HEK293 (cell line): ENCODE data around the gene HSDL2.

Experiments used
- CTCF ChIA-PET: fragments of 350-600 bp; formaldehyde crosslinking; extraction: SDS; loops from one replicate; lab custom pipeline; 2021; ENCODE audit warnings: antibody characterized with exemption; lab: Yijun Ruan, JAX
- POLR2A ChIA-PET: fragments of 300-600 bp; formaldehyde crosslinking; extraction: SDS; loops from one replicate; lab custom pipeline; 2020; ENCODE audit warnings: antibody characterized with exemption, inconsistent platforms; lab: Yijun Ruan, JAX
- H3K27ac ChIP-seq: fragments of 200-500 bp; sonication (Bioruptor generic); 2 replicates; pipeline ENCODE4 v1.5.1; 2014; ENCODE audit warnings: low read depth, low read length, control low read depth, inconsistent platforms; ENCODE audit errors: extremely low read depth
- H3K36me3 ChIP-seq, 2 experiments: fragments of 200-500 bp in 1 of 2; sonication (Bioruptor generic) in 1 of 2; 1 replicate in 1 of 2; 2 replicates in 1 of 2; pipeline ENCODE4 v1.5.1; 2014 to 2017; ENCODE audit warnings: inconsistent platforms in 2 of 2, low read length in 2 of 2; ENCODE audit not compliant: control insufficient read depth in 2 of 2, insufficient read depth in 1 of 2
- H3K4me1 ChIP-seq: fragments of 200-500 bp; sonication (Bioruptor generic); 2 replicates; pipeline ENCODE4 v1.5.1; 2014; ENCODE audit warnings: mild to moderate bottlenecking, low read length, inconsistent platforms; ENCODE audit not compliant: control insufficient read depth, insufficient read depth
- H3K4me3 ChIP-seq: 2 replicates; pipeline ENCODE4 v1.5.1; 2011; ENCODE audit warnings: low read depth, mild to moderate bottlenecking, control low read depth, low read length, moderate library complexity
- H3K9me3 ChIP-seq: fragments of 200-500 bp; sonication (Bioruptor generic); 2 replicates; pipeline ENCODE4 v1.5.1; 2014; ENCODE audit warnings: low read depth, low read length, inconsistent platforms; ENCODE audit not compliant: control insufficient read depth, insufficient read depth
- HOXA7 ChIP-seq: sonication (generic); formaldehyde crosslinking; IDR thresholded peaks from 2 replicates; pipeline ENCODE4 v1.8.1; 2022; ENCODE audit warnings: missing genetic modification reagents, borderline replicate concordance
- MEIS1 ChIP-seq: sonication (generic); formaldehyde crosslinking; IDR thresholded peaks from 2 replicates; pipeline ENCODE4 v1.8.1; 2022; ENCODE audit warnings: missing genetic modification reagents, mild to moderate bottlenecking, borderline replicate concordance
- ZBTB17 ChIP-seq: fragments of 450-650 bp; formaldehyde crosslinking; IDR thresholded peaks from 2 replicates; pipeline ENCODE4 v1.5.1; 2016; ENCODE audit warnings: missing biosample characterization, missing genetic modification characterization
- ZNF169 ChIP-seq: fragments of 450-650 bp; formaldehyde crosslinking; IDR thresholded peaks from 2 replicates; pipeline ENCODE4 v1.5.1; 2016; ENCODE audit warnings: missing biosample characterization, missing genetic modification characterization
- ZNF221 ChIP-seq: fragments of 450-650 bp; formaldehyde crosslinking; IDR thresholded peaks from 2 replicates; pipeline ENCODE4 v1.5.1; 2017; ENCODE audit warnings: missing biosample characterization, missing genetic modification characterization, borderline replicate concordance
- ZNF394 ChIP-seq: fragments of 450-650 bp; formaldehyde crosslinking; IDR thresholded peaks from 2 replicates; pipeline ENCODE4 v1.5.1; 2016; ENCODE audit warnings: missing biosample characterization, missing genetic modification characterization, mild to moderate bottlenecking, moderate library complexity, borderline replicate concordance
- ZNF529 ChIP-seq: fragments of 450-650 bp; formaldehyde crosslinking; IDR thresholded peaks from 2 replicates; pipeline ENCODE4 v1.5.1; 2017; ENCODE audit warnings: missing genetic modification characterization, missing biosample characterization; ENCODE audit not compliant: insufficient replicate concordance
- ZNF561 ChIP-seq: fragments of 450-650 bp; IDR thresholded peaks from 2 replicates; pipeline ENCODE4 v1.5.1; 2018; ENCODE audit warnings: missing biosample characterization, missing genetic modification characterization, borderline replicate concordance
- ZNF677 ChIP-seq: fragments of 450-650 bp; IDR thresholded peaks from 2 replicates; pipeline ENCODE4 v1.5.0; 2018; ENCODE audit warnings: missing biosample characterization, mild to moderate bottlenecking, missing genetic modification characterization, moderate library complexity
- ZNF776 ChIP-seq: fragments of 450-650 bp; formaldehyde crosslinking; IDR thresholded peaks from 2 replicates; pipeline ENCODE4 v1.5.0; 2017; ENCODE audit warnings: missing biosample characterization, missing genetic modification characterization, borderline replicate concordance
- ZNF837 ChIP-seq: fragments of 450-650 bp; formaldehyde crosslinking; IDR thresholded peaks from 2 replicates; pipeline ENCODE4 v1.5.1; 2016; ENCODE audit warnings: missing biosample characterization, missing genetic modification characterization
- ZSCAN23 ChIP-seq: fragments of 450-650 bp; formaldehyde crosslinking; IDR thresholded peaks from 2 replicates; pipeline ENCODE4 v1.5.1; 2016; ENCODE audit warnings: missing biosample characterization, missing genetic modification characterization
- TF ChIP-seq, protein P1 (sequence below): fragments of 450-650 bp; formaldehyde crosslinking; IDR thresholded peaks from 2 replicates; pipeline ENCODE4 v1.5.1; 2016; ENCODE audit warnings: missing biosample characterization, missing genetic modification characterization
- TF ChIP-seq, protein P2 (sequence below): fragments of 450-650 bp; formaldehyde crosslinking; IDR thresholded peaks from 2 replicates; pipeline ENCODE4 v1.5.1; 2016; ENCODE audit warnings: missing biosample characterization, missing genetic modification characterization
- TF ChIP-seq, protein P3 (sequence below): fragments of 450-650 bp; formaldehyde crosslinking; IDR thresholded peaks from 2 replicates; pipeline ENCODE4 v1.5.1; 2016; ENCODE audit warnings: missing biosample characterization, missing genetic modification characterization, borderline replicate concordance
- TF ChIP-seq, protein P4 (sequence below): fragments of 450-650 bp; formaldehyde crosslinking; IDR thresholded peaks from 2 replicates; pipeline ENCODE4 v1.5.1; 2016; ENCODE audit warnings: missing biosample characterization, missing genetic modification characterization
- TF ChIP-seq, protein P5 (sequence below): fragments of 450-650 bp; formaldehyde crosslinking; IDR thresholded peaks from 2 replicates; pipeline ENCODE4 v1.5.1; 2016; ENCODE audit warnings: missing biosample characterization, missing genetic modification characterization
- TF ChIP-seq, protein P6 (sequence below): fragments of 450-650 bp; formaldehyde crosslinking; IDR thresholded peaks from 2 replicates; pipeline ENCODE4 v1.5.1; 2017; ENCODE audit warnings: missing biosample characterization, missing genetic modification characterization

The HSDL2 gene

DNA sequence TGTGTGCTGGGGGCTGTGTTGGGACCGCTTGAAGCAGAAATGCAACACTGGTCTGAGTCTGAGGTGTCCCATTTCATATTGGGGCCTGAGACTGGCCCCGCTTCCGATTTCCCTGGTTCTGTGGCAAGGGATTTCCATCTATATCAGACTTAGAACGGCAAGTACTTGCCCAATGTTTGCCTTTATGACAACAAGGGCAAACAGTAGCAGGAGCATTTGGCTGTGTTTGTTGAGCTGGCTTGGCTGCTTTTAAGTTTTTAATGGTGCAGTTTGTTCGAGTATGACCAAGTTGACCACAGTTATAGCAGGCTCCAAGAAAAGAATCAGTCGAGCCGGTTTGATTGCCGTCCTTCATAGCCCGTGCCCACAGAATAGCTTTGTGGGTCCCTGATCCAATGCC is 17.0 kb downstream of the HSDL2 start:
- Histone ChIP-seq H3K27ac (no peak overlapping the region), H3K9me3 (no peaks in the 10 kb centered on the region), H3K4me3 (no peak overlapping the region), H3K36me3 (peaks cover 0 to 3% of the 10 kb centered on the region in 2 experiments; a peak in 1 of 3 replicates), H3K4me1 (no peaks in the 10 kb centered on the region; the same call in 1 of the 2 replicates)
- no peak for TF ChIP-seq ZNF776 (tag by site-specific recombination)
- TF ChIP-seq ZNF561 = no peak
- TF ChIP-seq ZNF837 (tag by site-specific recombination) = no peak
- TF ChIP-seq, protein P1, sequence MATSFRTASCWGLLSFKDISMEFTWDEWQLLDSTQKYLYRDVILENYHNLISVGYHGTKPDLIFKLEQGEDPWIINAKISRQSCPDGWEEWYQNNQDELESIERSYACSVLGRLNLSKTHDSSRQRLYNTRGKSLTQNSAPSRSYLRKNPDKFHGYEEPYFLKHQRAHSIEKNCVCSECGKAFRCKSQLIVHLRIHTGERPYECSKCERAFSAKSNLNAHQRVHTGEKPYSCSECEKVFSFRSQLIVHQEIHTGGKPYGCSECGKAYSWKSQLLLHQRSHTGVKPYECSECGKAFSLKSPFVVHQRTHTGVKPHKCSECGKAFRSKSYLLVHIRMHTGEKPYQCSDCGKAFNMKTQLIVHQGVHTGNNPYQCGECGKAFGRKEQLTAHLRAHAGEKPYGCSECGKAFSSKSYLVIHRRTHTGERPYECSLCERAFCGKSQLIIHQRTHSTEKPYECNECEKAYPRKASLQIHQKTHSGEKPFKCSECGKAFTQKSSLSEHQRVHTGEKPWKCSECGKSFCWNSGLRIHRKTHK (tag by site-specific recombination) = no peak
- TF ChIP-seq ZNF529 = no peak
- TF ChIP-seq ZSCAN23 (tag by site-specific recombination) = no peak
- TF ChIP-seq ZNF169 (tag by site-specific recombination) = no peak
- no peak for TF ChIP-seq ZBTB17 (tag by site-specific recombination)
- TF ChIP-seq, protein P2, sequence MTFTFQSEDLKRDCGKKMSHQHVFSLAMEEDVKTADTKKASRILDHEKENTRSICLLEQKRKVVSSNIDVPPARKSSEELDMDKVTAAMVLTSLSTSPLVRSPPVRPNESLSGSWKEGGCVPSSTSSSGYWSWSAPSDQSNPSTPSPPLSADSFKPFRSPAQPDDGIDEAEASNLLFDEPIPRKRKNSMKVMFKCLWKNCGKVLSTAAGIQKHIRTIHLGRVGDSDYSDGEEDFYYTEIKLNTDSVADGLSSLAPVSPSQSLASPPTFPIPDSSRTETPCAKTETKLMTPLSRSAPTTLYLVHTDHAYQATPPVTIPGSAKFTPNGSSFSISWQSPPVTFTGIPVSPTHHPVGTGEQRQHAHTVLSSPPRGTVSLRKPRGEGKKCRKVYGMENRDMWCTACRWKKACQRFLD (tag by site-specific recombination) = no peak
- TF ChIP-seq ZNF394 (tag by site-specific recombination) = no peak
- CTCF ChIA-PET = interaction anchor here (0.5 kb wide), 1 partner anchor 31 kb away, joined by 5 read pairs; no protein-coding TSS in a partner anchor
- POLR2A ChIA-PET = no interaction called here

DNA sequence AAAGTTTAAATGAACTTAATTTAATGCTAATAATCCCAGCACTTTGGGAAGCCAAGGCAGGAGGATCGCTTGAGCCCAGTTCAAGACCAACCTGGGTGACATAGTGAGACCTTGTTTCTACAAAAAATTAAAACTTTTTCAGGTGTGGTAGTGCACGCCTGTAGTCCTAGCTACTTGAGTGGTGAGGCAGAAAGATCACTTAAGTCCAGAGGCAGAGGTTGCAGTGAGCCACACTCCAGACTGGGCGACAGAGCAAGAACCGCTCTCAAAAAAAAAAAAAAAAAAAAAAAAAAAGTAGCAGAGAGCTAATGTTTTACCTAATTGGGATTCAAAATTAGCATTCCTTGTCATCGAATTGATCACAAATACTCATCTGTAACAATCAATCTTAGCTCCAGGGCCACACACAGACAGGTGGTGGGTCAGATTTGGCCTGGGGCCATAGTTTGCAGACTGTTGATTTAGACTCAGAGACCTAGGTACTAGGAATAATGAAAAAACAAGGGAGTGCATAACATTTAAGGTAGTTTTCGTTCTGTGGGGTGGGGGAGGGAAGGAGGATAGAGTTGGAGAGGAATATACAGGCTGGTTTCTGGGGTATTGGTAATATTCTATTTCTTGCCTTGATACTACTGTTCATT is 21.4 kb downstream of the HSDL2 start:
- TF ChIP-seq ZNF677 (no peak), ZNF221 (tag by site-specific recombination) (no peak), MEIS1 (CRISPR knock-in tag) (no peak), HOXA7 (CRISPR knock-in tag) (no peak)
- TF ChIP-seq, protein P3, sequence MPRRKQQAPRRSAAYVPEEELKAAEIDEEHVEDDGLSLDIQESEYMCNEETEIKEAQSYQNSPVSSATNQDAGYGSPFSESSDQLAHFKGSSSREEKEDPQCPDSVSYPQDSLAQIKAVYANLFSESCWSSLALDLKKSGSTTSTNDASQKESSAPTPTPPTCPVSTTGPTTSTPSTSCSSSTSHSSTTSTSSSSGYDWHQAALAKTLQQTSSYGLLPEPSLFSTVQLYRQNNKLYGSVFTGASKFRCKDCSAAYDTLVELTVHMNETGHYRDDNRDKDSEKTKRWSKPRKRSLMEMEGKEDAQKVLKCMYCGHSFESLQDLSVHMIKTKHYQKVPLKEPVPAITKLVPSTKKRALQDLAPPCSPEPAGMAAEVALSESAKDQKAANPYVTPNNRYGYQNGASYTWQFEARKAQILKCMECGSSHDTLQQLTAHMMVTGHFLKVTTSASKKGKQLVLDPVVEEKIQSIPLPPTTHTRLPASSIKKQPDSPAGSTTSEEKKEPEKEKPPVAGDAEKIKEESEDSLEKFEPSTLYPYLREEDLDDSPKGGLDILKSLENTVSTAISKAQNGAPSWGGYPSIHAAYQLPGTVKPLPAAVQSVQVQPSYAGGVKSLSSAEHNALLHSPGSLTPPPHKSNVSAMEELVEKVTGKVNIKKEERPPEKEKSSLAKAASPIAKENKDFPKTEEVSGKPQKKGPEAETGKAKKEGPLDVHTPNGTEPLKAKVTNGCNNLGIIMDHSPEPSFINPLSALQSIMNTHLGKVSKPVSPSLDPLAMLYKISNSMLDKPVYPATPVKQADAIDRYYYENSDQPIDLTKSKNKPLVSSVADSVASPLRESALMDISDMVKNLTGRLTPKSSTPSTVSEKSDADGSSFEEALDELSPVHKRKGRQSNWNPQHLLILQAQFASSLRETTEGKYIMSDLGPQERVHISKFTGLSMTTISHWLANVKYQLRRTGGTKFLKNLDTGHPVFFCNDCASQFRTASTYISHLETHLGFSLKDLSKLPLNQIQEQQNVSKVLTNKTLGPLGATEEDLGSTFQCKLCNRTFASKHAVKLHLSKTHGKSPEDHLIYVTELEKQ = no peak
- TF ChIP-seq, protein P4, sequence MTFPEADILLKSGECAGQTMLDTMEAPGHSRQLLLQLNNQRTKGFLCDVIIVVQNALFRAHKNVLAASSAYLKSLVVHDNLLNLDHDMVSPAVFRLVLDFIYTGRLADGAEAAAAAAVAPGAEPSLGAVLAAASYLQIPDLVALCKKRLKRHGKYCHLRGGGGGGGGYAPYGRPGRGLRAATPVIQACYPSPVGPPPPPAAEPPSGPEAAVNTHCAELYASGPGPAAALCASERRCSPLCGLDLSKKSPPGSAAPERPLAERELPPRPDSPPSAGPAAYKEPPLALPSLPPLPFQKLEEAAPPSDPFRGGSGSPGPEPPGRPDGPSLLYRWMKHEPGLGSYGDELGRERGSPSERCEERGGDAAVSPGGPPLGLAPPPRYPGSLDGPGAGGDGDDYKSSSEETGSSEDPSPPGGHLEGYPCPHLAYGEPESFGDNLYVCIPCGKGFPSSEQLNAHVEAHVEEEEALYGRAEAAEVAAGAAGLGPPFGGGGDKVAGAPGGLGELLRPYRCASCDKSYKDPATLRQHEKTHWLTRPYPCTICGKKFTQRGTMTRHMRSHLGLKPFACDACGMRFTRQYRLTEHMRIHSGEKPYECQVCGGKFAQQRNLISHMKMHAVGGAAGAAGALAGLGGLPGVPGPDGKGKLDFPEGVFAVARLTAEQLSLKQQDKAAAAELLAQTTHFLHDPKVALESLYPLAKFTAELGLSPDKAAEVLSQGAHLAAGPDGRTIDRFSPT (tag by site-specific recombination) = no peak
- TF ChIP-seq, protein P5, sequence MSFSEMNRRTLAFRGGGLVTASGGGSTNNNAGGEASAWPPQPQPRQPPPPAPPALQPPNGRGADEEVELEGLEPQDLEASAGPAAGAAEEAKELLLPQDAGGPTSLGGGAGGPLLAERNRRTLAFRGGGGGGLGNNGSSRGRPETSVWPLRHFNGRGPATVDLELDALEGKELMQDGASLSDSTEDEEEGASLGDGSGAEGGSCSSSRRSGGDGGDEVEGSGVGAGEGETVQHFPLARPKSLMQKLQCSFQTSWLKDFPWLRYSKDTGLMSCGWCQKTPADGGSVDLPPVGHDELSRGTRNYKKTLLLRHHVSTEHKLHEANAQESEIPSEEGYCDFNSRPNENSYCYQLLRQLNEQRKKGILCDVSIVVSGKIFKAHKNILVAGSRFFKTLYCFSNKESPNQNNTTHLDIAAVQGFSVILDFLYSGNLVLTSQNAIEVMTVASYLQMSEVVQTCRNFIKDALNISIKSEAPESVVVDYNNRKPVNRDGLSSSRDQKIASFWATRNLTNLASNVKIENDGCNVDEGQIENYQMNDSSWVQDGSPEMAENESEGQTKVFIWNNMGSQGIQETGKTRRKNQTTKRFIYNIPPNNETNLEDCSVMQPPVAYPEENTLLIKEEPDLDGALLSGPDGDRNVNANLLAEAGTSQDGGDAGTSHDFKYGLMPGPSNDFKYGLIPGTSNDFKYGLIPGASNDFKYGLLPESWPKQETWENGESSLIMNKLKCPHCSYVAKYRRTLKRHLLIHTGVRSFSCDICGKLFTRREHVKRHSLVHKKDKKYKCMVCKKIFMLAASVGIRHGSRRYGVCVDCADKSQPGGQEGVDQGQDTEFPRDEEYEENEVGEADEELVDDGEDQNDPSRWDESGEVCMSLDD (tag by site-specific recombination) = no peak
- TF ChIP-seq, protein P6, sequence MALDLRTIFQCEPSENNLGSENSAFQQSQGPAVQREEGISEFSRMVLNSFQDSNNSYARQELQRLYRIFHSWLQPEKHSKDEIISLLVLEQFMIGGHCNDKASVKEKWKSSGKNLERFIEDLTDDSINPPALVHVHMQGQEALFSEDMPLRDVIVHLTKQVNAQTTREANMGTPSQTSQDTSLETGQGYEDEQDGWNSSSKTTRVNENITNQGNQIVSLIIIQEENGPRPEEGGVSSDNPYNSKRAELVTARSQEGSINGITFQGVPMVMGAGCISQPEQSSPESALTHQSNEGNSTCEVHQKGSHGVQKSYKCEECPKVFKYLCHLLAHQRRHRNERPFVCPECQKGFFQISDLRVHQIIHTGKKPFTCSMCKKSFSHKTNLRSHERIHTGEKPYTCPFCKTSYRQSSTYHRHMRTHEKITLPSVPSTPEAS (tag by site-specific recombination) = no peak
- H3K4me3 ChIP-seq = no peak overlapping the region
- CTCF ChIA-PET = interaction anchor here (0.6 to 0.7 kb wide), 2 partner anchors 299 to 304 kb away, joined by 3 to 4 read pairs; no protein-coding TSS in a partner anchor
- no peaks in the 10 kb centered on the region for H3K4me1 ChIP-seq
- POLR2A ChIA-PET = interaction anchor here (0.6 to 1.3 kb wide), 3 partner anchors 21 to 340 kb away, joined by 3 to 10 read pairs (median 8); partner anchors contain the start of gene HSDL2
- no peak overlapping the region for H3K27ac ChIP-seq
- no peaks in the 10 kb centered on the region for H3K9me3 ChIP-seq
- peaks cover 0 to 3% of the 10 kb centered on the region in 2 experiments; a peak in 2 of 3 replicates for H3K36me3 ChIP-seq
